Uterus (tissue), 2 donors: ENCODE data around the gene SCN8A.

Experiments used
- CTCF ChIP-seq, 4 experiments: fragments of 200-600 bp in 2 of 4; fragments of 450-650 bp in 2 of 4; sonication (generic) in 2 of 4; IDR thresholded peaks; one replicate each; pipeline ENCODE4 v1.5.1; 2016 to 2019; ENCODE audit warnings: antibody characterized with exemption in 4 of 4, mild to moderate bottlenecking in 2 of 4, moderate library complexity in 1 of 4
- POLR2A ChIP-seq, 2 donors: fragments of 450-650 bp; IDR thresholded peaks; one replicate each; pipeline ENCODE4 v1.6.1; 2016; ENCODE audit warnings: antibody characterized with exemption in 2 of 2, mild to moderate bottlenecking in 1 of 2, moderate library complexity in 1 of 2

- TF ChIP-seq CTCF (IDR thresholded peaks at IDR 0.05) (no peak), POLR2A (IDR thresholded peaks at IDR 0.05) (no peak)
Observed at GRCh38 chr12:51626115-51626514, 35.1 kb downstream of the SCN8A start.
